ENCODE results near the gene GALNTL6.

DNA sequence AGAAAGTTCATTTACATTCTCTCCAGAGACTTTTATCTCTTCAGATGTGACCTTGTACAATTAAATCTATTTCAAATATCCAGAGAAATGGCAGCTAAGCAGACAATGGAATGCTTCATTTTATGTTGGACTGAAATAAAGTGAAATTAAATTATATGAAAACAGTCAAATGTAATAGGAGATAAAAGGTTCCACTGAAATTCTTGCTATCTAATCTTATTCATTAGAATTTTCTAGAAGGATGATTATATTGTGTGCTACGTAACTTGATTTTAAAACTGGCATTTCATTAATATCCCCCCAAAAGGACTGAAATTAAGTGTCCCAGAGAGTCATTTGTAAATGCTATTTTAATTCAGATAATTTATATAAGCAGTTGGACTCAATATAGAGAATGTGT is 708.5 kb downstream of the GALNTL6 start:
- TF ChIP-seq, protein P1, sequence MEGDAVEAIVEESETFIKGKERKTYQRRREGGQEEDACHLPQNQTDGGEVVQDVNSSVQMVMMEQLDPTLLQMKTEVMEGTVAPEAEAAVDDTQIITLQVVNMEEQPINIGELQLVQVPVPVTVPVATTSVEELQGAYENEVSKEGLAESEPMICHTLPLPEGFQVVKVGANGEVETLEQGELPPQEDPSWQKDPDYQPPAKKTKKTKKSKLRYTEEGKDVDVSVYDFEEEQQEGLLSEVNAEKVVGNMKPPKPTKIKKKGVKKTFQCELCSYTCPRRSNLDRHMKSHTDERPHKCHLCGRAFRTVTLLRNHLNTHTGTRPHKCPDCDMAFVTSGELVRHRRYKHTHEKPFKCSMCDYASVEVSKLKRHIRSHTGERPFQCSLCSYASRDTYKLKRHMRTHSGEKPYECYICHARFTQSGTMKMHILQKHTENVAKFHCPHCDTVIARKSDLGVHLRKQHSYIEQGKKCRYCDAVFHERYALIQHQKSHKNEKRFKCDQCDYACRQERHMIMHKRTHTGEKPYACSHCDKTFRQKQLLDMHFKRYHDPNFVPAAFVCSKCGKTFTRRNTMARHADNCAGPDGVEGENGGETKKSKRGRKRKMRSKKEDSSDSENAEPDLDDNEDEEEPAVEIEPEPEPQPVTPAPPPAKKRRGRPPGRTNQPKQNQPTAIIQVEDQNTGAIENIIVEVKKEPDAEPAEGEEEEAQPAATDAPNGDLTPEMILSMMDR (IDR thresholded peaks at IDR 0.05), result no peak
- TF ChIP-seq POLR2A (IDR thresholded peaks at IDR 0.05) (no peak), EP300 (IDR thresholded peaks at IDR 0.05) (no peak), POLR2AphosphoS5 (IDR thresholded peaks at IDR 0.05) (no peak)

All from suprapubic skin (tissue), 4 donors.